GM12875 (cell line): Measurements from ENCODE around the gene USP35.

Source experiments
- H3K4me3 ChIP-seq: one replicate; pipeline ENCODE4 v1.5.1; 2011; ENCODE audit warnings: low read depth, low read length, control low read depth
- CTCF ChIP-seq: IDR thresholded peaks from 2 replicates; pipeline ENCODE4 v1.5.1; 2011; ENCODE audit warnings: low read depth, mild to moderate bottlenecking, control low read depth, inconsistent platforms, low read length, moderate library complexity, borderline replicate concordance; ENCODE audit not compliant: insufficient read depth

The USP35 gene

GRCh38 chr11:78241475-78241874 is 52.8 kb downstream of the USP35 start:
- TF ChIP-seq CTCF: no peak
- no peak overlapping the region for H3K4me3 ChIP-seq

GRCh38 chr11:78244080-78244479 is 55.4 kb downstream of the USP35 start:
- H3K4me3 ChIP-seq: no peak overlapping the region
- TF ChIP-seq CTCF: no peak

GRCh38 chr11:78244546-78245255 is 56.0 kb downstream of the USP35 start:
- no peak overlapping the region for H3K4me3 ChIP-seq
- TF ChIP-seq CTCF: no peak

- H3K4me3 ChIP-seq: no peak overlapping the region
- TF ChIP-seq CTCF: no peak
Measured at GRCh38 chr11:78248191-78248590, 59.5 kb downstream of the USP35 start.

GRCh38 chr11:78248903-78249302 is 60.2 kb downstream of the USP35 start:
- TF ChIP-seq CTCF: no peak
- no peak overlapping the region for H3K4me3 ChIP-seq

- TF ChIP-seq CTCF: no peak
Measured at GRCh38 chr11:78250099-78250498, 61.4 kb downstream of the USP35 start.

GRCh38 chr11:78251083-78251775 is 62.5 kb downstream of the USP35 start:
- TF ChIP-seq CTCF: no peak
- H3K4me3 ChIP-seq: no peak overlapping the region

More at GRCh38 chr11:78250099-78250498, 61.4 kb downstream of the USP35 start:
- H3K4me3 ChIP-seq: no peak overlapping the region
